HG02970 (cell line): ENCODE data around the gene PRMT3.
"Not testable (repeated sequence)": the region's sequence is repeated elsewhere in the genome, so short reads cannot be mapped to it uniquely, and the experiment has no call there.

Source experiments
- ATAC-seq: cut with Tn5 transposase; IDR thresholded peaks from one replicate; pipeline ENCODE4 v1.9.1; 2021; ENCODE audit warnings: mild to moderate bottlenecking, moderate library complexity, moderate number of reproducible peaks; ENCODE audit not compliant: unreplicated experiment, low FRiP score

Gene PRMT3

GRCh38 chr11:20387261-20388095, at the start of gene PRMT3:
PRMT3 (plus strand) TSS chr11:20387716; CDS start chr11:20387747, 31 bp downstream.
- ATAC-seq, result peak; percentile 93

GRCh38 chr11:20342347-20343141, 45.0 kb upstream of the PRMT3 start:
- ATAC-seq, result no peak

GRCh38 chr11:20351136-20351535, 36.4 kb upstream of the PRMT3 start:
- ATAC-seq, result no peak

- ATAC-seq, result no peak
Measured at GRCh38 chr11:20351751-20352262, 35.7 kb upstream of the PRMT3 start.

- ATAC-seq, result no peak
Measured at GRCh38 chr11:20353829-20354434, 33.6 kb upstream of the PRMT3 start.

GRCh38 chr11:20355221-20356219, 32.0 kb upstream of the PRMT3 start:
- peak; percentile 61 for ATAC-seq

- no peak for ATAC-seq
Measured at GRCh38 chr11:20357150-20357549, 30.4 kb upstream of the PRMT3 start.

- no peak for ATAC-seq
Measured at GRCh38 chr11:20360650-20361049, 26.9 kb upstream of the PRMT3 start.

GRCh38 chr11:20362481-20362880, 25.0 kb upstream of the PRMT3 start:
- no peak for ATAC-seq

GRCh38 chr11:20363149-20363499, 24.4 kb upstream of the PRMT3 start:
- no peak for ATAC-seq

GRCh38 chr11:20363500-20364340, 23.8 kb upstream of the PRMT3 start, which contains the start of gene HTATIP2:
HTATIP2 (plus strand) TSS chr11:20363714; CDS start chr11:20364238, 524 bp downstream.
- peak; percentile 86 for ATAC-seq

- no peak for ATAC-seq
Measured at GRCh38 chr11:20364341-20364792, 23.1 kb upstream of the PRMT3 start.

- ATAC-seq, result not testable (repeated sequence)
Measured at GRCh38 chr11:20365465-20365864, 22.1 kb upstream of the PRMT3 start.

GRCh38 chr11:20367313-20367948, 20.1 kb upstream of the PRMT3 start:
- no peak for ATAC-seq

- no peak for ATAC-seq
Measured at GRCh38 chr11:20368438-20368837, 19.1 kb upstream of the PRMT3 start.

- ATAC-seq, result no peak
Measured at GRCh38 chr11:20369826-20370225, 17.7 kb upstream of the PRMT3 start.

GRCh38 chr11:20372081-20372626, 15.4 kb upstream of the PRMT3 start:
- ATAC-seq, result no peak

GRCh38 chr11:20373147-20373546, 14.4 kb upstream of the PRMT3 start:
- ATAC-seq, result no peak
